Stimulated activated CD8-positive, alpha-beta memory T cell treated with anti-CD3 and anti-CD28 coated beads, Interleukin-7, amount 100 ng/mL, for 4 hours (primary cell): ENCODE data around the gene HOXA10.

Experiments
- DNase-seq, 2 donors: peaks; one replicate each; pipeline ENCODE4 v3.0.0-alpha.2; 2020; ENCODE audit warnings: low read depth in 2 of 2

HOXA10 gene

DNA sequence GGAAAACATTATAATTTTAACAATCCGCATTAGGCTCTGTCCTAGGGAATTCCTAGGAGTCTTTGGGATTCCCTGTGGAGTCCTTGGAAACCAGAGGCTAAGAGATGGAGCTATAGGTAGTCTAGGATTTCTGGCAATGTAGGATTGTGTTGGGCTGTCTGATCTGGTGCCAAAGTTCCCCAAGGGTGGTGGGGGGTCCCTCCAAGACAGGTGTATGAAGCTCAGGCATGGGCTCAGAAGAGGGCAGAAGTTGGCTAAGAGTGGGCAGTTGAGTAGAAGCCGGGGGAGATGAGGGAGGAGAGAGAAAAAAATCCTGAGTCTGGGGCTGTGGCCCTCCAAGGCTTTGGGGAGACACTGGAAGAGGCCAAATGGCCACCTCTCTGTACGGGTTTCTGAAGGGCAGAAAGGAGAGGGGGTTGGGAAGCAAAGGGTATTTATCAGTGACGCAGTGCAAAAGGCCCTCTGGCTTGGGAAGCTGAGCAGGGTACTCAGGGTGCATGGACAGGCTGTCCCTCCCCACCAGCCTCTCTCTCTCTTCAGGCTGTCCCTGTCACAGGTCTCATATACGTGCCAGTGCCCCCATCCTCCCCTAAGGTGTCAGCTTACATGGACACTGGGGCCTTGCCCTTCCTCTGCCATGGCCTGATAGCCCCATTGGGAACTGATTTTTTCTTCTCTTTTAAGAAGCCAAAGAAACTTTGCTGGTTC, 27.5 kb downstream of the HOXA10 start:
- DNase-seq = no peak

DNA sequence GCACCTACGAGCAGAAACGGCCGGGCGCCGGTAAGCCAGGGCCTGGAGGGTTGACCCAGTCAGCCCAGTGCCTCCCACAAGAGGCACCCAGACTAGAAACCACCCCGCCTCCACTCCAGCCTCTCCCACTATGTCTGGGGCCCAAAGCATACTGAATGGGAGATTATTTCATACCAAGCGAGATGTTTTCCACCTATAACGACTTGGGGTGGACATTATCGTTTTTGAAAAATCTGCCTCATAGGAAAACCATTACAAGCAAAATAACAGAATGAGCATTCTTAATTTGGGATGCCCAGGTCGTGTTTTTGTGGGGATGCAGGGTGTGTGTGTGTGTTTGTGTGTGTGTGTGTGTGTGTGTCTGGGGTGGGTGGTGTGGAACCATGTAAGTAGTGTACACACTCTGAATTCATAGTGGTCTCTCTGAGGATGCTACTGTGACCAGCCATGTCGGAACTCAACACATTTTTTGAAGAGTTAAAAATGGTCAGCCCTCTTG, 28.2 kb downstream of the HOXA10 start:
- no peak for DNase-seq

DNA sequence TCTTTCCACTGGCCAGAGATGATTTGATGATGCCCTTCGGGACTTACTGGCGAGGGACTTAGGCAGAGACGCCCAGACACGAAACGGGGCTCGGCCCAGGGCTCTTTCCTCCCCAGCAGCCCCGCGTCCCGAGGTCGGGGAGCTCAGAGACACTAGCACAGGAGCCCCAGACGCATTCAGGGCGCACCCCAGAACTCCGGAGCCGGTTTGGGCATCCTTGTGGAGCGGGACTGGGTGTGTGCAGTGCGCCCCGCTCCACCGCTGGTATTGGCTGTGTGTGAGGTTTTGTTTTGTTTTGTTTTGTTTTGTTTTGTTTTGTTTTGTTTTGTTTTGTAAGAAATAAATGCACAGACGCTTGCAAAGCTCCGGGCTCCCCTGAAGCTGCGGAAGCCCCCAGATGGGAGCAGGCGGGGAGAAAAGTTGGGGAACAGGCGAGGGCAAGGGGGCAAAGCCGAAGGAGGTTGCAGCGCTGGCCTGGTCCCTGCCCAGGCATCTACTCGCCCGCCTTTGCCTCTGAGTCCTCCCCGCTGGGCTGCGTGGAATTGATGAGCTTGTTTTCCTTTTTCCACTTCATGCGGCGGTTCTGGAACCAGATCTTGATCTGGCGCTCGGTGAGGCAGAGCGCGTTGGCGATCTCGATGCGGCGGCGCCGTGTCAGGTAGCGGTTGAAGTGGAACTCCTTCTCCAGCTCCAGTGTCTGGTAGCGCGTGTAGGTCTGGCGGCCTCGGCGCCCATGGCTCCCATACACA, 28.8 kb downstream of the HOXA10 start:
- DNase-seq = no peak

DNA sequence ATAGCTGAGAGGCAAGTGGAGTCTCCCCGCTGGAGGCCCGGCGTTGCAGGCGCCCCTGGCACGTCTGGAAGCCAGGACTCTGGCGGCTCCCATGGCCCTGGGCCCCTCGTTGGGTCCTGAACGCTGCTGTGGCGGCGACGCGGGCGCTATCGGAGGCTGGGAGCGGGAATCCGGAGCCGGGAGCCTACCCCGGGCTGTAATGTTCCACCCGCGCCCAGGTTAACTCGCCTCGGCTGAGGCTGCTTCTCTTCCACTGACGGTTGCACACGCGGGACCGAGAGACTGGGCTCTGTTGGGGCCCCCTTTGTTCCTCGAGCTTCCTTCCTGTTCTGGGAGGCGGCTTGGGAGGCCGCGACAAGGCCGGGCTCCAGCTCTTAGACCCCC, 29.3 kb downstream of the HOXA10 start:
- no peak for DNase-seq

DNA sequence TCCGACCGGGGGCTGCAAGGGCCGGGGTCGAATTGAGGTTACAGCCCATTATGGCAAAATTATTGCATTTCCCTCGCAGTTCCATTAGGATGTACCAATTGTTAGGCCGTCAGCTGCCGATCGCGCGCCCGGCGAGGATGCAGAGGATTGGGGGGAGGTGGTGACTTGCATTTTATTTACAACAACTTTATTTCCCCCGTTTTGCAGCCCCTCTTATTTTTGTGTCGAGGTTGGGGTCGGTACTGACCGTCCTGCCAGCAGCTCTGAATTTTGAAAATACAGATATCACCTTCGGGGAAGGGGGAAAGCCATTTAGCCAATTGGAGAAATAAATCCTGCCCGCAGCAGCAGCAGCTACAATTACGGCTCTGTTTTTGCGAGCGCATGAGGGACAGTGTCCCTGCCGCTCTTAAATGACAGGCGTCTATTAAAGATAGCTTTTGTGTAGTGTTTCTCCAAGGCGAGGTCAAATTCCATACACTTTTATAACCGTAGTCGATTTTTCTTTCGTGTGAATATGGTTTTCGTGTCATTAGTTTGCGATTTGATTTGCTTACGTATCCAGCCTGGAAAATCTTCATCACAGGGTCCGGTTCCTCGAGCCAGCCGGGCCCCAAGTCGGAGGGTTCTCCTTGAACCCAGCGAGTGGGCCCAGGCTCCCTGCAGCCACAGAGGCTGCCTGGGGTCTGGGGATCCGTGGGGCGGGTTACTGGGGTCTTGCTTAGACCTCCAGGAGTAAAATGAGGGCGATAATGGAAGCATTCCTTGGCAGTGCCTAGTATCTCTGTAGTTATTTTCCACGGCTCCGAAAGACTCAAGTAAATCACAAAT, 30.0 kb downstream of the HOXA10 start:
- no peak for DNase-seq

DNA sequence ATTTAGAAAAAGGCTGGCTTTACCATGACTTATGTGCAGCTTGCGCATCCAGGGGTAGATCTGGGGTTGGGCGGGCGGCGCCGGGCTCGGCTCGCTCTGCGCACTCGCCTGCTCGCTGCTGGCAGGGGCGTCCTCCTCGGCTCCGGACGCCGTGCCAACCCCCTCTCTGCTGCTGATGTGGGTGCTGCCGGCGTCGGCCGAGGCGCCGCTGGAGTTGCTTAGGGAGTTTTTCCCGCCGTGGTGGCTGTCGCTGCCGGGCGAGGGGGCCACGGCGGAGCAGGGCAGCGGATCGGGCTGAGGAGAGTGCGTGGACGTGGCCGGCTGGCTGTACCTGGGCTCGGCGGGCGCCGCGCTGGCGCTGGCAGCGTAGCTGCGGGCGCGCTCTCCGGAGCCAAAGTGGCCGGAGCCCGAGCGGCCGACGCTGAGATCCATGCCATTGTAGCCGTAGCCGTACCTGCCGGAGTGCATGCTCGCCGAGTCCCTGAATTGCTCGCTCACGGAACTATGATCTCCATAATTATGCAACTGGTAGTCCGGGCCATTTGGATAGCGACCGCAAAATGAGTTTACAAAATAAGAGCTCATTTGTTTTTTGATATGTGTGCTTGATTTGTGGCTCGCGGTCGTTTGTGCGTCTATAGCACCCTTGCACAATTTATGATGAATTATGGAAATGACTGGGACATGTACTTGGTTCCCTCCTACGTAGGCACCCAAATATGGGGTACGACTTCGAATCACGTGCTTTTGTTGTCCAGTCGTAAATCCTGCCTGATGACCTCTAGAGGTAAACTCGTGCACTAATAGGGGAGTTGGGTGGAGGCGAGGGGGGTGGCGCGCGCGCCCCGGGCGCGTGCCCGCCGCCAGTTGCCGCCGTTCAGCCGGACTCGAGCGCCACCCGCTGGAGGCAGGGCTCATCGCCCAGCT, 30.8 kb downstream of the HOXA10 start, which contains the start of gene HOXA5:
Gene HOXA5 (minus strand): TSS at position 659 of the 927 bp plus-strand sequence. CDS start 74 bp downstream, at position 585.
- DNase-seq = no peak

DNA sequence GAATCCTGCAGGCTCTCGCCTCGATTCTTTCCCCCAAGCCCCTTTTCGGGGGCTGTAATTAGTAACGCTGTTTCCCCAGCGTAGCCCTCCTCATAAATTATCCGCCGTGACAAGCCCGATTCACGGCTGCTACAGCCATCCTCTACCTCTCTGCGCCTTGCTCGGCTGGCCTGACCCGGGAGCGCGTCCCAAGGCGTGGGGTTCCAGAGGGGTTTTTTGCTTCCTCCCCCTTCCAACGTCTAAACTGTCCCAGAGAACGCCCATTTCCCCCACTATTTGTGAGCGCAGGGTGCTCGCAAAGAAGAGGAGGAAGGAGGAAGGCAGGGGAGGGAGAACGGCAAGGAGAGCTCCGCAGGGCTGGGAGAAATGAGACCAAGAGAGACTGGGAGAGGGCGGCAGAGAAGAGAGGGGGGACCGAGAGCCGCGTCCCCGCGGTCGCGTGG, 31.5 kb downstream of the HOXA10 start:
- DNase-seq = no peak

- DNase-seq = no peak
Measured at GRCh38 chr7:27141923-27142579, 32.1 kb downstream of the HOXA10 start.

DNA sequence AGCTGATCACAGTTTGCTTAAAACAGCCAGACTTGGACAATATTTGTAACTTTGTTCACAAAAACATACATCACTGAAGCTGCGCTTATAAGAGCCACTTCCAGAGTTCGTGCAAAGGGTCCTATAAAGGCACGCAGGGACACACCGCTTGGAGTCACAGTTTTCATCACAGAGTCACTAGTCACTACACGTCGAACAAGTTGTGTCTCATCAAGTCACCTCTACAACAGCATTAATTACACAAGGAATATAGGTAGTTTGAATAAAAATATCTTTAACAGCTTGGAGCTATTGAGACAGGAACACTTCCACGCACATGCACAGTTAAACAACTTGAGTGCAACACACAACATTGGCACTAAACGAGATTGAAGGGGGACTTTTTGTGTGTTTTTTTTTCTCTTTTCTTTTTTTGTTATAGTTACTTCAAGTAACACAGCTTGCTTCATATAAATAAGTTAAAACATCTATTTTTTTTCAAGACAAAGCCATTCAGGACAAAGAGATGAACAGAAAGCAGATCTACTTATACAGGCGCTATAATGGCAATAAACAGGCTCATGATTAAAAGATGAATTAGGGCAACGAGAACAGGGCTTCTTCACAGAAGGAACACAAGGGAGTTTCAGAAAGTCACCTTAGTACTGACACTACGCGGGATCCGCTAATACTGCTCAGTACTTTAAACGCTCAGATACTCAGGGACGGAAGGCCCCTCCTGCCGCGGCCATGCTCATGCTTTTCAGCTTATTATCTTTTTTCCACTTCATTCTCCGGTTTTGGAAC, 32.8 kb downstream of the HOXA10 start:
- DNase-seq = no peak

GRCh38 chr7:27140126-27140857, 33.8 kb downstream of the HOXA10 start:
- no peak for DNase-seq

- no peak for DNase-seq
Measured at GRCh38 chr7:27139334-27140125, 34.6 kb downstream of the HOXA10 start.

DNA sequence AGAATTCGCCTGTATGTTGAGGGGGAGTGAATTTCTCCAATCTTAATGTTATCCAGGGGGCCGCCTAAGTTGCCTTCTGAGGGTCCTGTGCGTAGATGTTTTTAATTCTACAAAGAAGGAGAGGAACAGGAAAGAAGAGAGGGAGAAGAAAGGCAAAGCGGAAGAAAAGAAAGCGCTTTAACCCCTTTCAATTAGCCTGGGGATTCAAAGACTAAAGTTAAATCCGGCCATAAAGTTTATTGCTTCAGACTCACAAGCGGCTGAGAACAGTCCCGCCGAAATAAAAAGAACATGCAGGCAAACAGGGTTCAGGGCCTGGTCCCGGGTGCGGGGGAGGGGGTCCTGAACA, 35.2 kb downstream of the HOXA10 start:
- DNase-seq = no peak

GRCh38 chr7:27138472-27138871, 35.6 kb downstream of the HOXA10 start:
- DNase-seq = no peak

DNA sequence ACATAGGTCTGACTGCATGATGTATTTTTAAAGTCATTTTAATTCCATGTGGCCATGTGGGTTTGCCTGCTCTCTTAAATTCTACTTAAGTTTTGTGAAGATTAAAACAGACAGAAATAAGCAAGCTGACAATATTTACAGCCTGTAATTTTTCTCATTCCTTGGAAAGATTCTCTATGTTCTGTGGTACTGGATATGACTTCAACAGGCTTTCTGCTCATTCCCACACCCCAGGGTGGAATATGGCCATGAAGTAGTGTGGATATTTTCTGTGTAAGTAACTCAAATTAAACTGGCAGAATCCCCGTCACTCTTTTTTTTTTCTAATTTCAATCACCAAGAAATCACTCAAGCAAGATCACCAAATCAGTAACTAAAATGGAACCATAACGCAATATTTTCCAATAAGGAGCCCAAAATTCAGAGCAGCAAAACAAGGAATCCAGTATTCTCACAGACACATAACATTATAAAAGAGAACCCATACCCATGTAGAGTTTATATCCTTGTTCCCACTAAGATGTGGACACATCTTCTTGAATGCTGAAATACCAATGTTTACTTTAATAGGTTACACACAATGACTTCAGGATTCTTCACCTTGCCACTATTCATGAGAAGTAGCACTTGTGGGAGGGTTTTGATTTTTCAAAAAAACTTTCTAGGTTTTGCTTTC, 36.3 kb downstream of the HOXA10 start:
- DNase-seq = no peak

GRCh38 chr7:27134392-27134791, 39.7 kb downstream of the HOXA10 start:
- no peak for DNase-seq

GRCh38 chr7:27133409-27134231, 40.5 kb downstream of the HOXA10 start:
- DNase-seq = no peak

DNA sequence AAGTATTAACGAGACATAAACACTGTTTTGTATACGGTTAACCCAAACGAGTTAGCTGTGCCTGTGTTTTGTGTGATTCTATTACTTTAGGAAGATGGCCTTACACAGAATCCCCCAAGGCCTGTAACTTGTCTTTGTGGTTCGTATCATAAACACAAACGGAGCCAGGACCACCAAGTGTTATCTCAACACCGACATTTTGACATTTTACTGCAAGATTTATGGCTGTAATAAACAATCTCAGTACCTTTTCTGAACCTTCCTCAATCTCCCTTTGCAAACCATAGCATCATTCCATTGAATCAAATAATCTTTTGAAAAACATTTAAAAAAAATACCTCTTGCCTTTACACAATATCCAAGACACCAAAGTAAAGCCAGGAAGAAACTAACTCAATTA, 41.1 kb downstream of the HOXA10 start:
- DNase-seq = no peak
